Mesenchymal stem cell (in vitro differentiated cells and primary cell): ENCODE results near the gene CARD8.
"Not testable (repeated sequence)": the region's sequence is repeated elsewhere in the genome, so short reads cannot be mapped to it uniquely, and the experiment has no call there.

ENCODE experiments used
- DNase-seq: peaks from one replicate; pipeline ENCODE4 v3.0.0-alpha.2; 2013
- H2AFZ ChIP-seq: one replicate; pipeline ENCODE4 v1.6.1; 2013; ENCODE audit warnings: low read depth, mild to moderate bottlenecking, control low read depth, inconsistent platforms, low read length, moderate library complexity
- H2AK5ac ChIP-seq: 2 replicates; pipeline ENCODE4 v1.6.1; 2013; ENCODE audit warnings: low read length, moderate library complexity, mild to moderate bottlenecking, inconsistent platforms; ENCODE audit not compliant: severe bottlenecking
- H2BK120ac ChIP-seq: one replicate; pipeline ENCODE4 v1.6.1; 2013; ENCODE audit warnings: low read depth, mild to moderate bottlenecking, inconsistent platforms, low read length, moderate library complexity
- H2BK12ac ChIP-seq, 2 experiments: one replicate each; pipeline ENCODE4 v1.6.1; 2013; ENCODE audit warnings: inconsistent platforms in 2 of 2, low read length in 2 of 2, mild to moderate bottlenecking in 2 of 2, moderate library complexity in 2 of 2, control low read depth in 1 of 2
- H2BK15ac ChIP-seq: one replicate; pipeline ENCODE4 v1.6.1; 2013; ENCODE audit warnings: mild to moderate bottlenecking, low read depth, inconsistent platforms; ENCODE audit not compliant: poor library complexity, severe bottlenecking
- H2BK5ac ChIP-seq: 2 replicates; pipeline ENCODE4 v1.6.1; 2013; ENCODE audit warnings: low read depth, mild to moderate bottlenecking, low read length, control low read depth, inconsistent platforms; ENCODE audit not compliant: poor library complexity, severe bottlenecking
- H3K14ac ChIP-seq, 2 experiments: one replicate each; pipeline ENCODE4 v1.6.1; 2013; ENCODE audit warnings: inconsistent platforms in 2 of 2, low read length in 2 of 2, control low read depth in 1 of 2, mild to moderate bottlenecking in 1 of 2, moderate library complexity in 1 of 2
- H3K18ac ChIP-seq, 2 experiments: one replicate each; pipeline ENCODE4 v1.6.1; 2013; ENCODE audit warnings: inconsistent platforms in 2 of 2, low read length in 2 of 2, control low read depth in 1 of 2, low read depth in 1 of 2, mild to moderate bottlenecking in 1 of 2
- H3K23ac ChIP-seq, 2 experiments: one replicate each; pipeline ENCODE4 v1.6.1; 2013; ENCODE audit warnings: inconsistent platforms in 2 of 2, low read length in 2 of 2, mild to moderate bottlenecking in 2 of 2, moderate library complexity in 2 of 2, control low read depth in 1 of 2
- H3K27ac ChIP-seq: 2 replicates; pipeline ENCODE4 v1.5.1; 2013; ENCODE audit warnings: mild to moderate bottlenecking, moderate library complexity, low read length, control low read depth, inconsistent platforms; ENCODE audit not compliant: poor library complexity, severe bottlenecking
- H3K27me3 ChIP-seq, 2 experiments: 2 replicates each; pipeline versions ENCODE4 v1.6.1 to v1.7.0; 2013; ENCODE audit warnings: low read length in 2 of 2, mild to moderate bottlenecking in 2 of 2, moderate library complexity in 2 of 2, control low read depth in 1 of 2, inconsistent platforms in 1 of 2; ENCODE audit not compliant: control insufficient read depth in 1 of 2, insufficient read depth in 1 of 2
- H3K36me3 ChIP-seq, 2 experiments: 2 replicates each; pipeline versions ENCODE4 v1.6.1 to v1.7.0; 2013; ENCODE audit warnings: low read length in 2 of 2, control low read depth in 1 of 2, inconsistent platforms in 1 of 2, low read depth in 1 of 2, mild to moderate bottlenecking in 1 of 2; ENCODE audit not compliant: insufficient read depth in 2 of 2, control insufficient read depth in 1 of 2
- H3K4ac ChIP-seq, 2 experiments: one replicate each; pipeline ENCODE4 v1.6.1; 2013; ENCODE audit warnings: inconsistent platforms in 2 of 2, low read length in 2 of 2, mild to moderate bottlenecking in 2 of 2, moderate library complexity in 2 of 2, control low read depth in 1 of 2, low read depth in 1 of 2
- H3K4me1 ChIP-seq: 2 replicates; pipeline ENCODE4 v1.6.1; 2013; ENCODE audit warnings: low read depth, low read length, control low read depth; ENCODE audit not compliant: control insufficient read depth, insufficient read depth
- H3K4me2 ChIP-seq: 2 replicates; pipeline ENCODE4 v1.6.1; 2013; ENCODE audit warnings: low read length, mild to moderate bottlenecking, inconsistent platforms; ENCODE audit not compliant: poor library complexity, severe bottlenecking
- H3K4me3 ChIP-seq, 2 experiments: 2 replicates each; pipeline versions ENCODE4 v1.5.1 to v1.7.0; 2013; ENCODE audit warnings: low read length in 2 of 2, mild to moderate bottlenecking in 2 of 2, control low read depth in 1 of 2, low read depth in 1 of 2; ENCODE audit not compliant: insufficient read depth in 1 of 2
- H3K79me1 ChIP-seq: replicated peaks from 2 replicates; pipeline ENCODE4 v1.6.1; 2013; ENCODE audit warnings: mild to moderate bottlenecking, control low read depth, low read length, inconsistent platforms; ENCODE audit not compliant: poor library complexity, severe bottlenecking
- H3K9ac ChIP-seq: 2 replicates; pipeline ENCODE4 v1.7.0; 2013; ENCODE audit warnings: mild to moderate bottlenecking, low read length, moderate library complexity
- H3K9me3 ChIP-seq: 2 replicates; pipeline ENCODE4 v1.7.0; 2013; ENCODE audit warnings: mild to moderate bottlenecking, low read length; ENCODE audit not compliant: control insufficient read depth
- H4K8ac ChIP-seq: one replicate; pipeline ENCODE4 v1.6.1; 2013; ENCODE audit warnings: inconsistent platforms, mild to moderate bottlenecking, low read length, moderate library complexity
- H4K91ac ChIP-seq: one replicate; pipeline ENCODE4 v1.6.1; 2013; ENCODE audit warnings: mild to moderate bottlenecking, low read length, inconsistent platforms
- WGBS: methylation state at CpG from one replicate; pipeline ENCODE4 v1.1.7; 2013; ENCODE audit warnings: mixed read lengths; 5-methylcytosine and 5-hydroxymethylcytosine counted together

The CARD8 gene

DNA sequence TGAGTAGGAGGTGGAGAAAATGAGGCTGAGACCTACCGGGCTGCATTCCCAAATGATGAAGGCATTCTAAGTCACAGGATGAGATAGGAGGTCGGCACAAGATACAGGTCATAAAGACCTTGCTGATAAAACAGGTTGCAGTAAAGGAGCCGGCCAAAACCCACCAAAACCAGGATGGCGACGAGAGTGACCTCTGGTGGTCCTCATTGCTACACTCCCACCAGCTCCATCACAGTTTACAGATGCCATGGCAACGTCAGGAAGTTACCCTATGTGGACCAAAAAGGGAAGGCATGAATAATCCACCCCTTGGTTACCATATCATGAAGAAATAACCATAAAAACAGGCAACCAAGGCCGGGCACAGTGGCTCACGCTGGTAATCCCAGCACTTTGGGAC is 9.6 kb upstream of the CARD8 start:
- H2AFZ ChIP-seq, H3K4ac ChIP-seq, H3K9ac ChIP-seq, H2AK5ac ChIP-seq, H3K27ac ChIP-seq, H3K79me1 ChIP-seq, H3K4me1 ChIP-seq, DNase-seq, H3K4me3 ChIP-seq, H2BK15ac ChIP-seq, H3K36me3 ChIP-seq, H3K23ac ChIP-seq, H3K9me3 ChIP-seq, H2BK5ac ChIP-seq, H2BK12ac ChIP-seq, H4K91ac ChIP-seq, H4K8ac ChIP-seq, H2BK120ac ChIP-seq, H3K14ac ChIP-seq, H3K18ac ChIP-seq, H3K4me2 ChIP-seq: not testable (repeated sequence)
- H3K27me3 ChIP-seq, result peaks cover 10 to 17% of the 10 kb centered on the region in 2 experiments
- 51% methylated on average over 8 of the region's 8 CpGs for WGBS

DNA sequence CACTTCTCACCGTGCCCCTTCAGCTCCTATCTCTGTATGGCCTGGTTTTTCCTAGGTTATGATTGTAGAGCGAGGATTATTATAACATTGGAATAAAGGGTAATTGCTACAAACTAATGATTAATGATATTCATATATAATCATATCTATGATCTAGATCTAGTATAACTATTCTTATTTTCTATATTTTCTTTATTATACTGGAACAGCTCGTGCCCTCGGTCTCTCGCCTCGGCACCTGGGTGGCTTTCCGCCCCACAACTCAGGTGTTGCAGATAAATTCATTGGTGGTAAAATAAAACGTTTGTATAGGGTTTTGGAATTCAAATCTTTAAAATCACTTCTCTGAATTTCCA is 4.6 kb upstream of the CARD8 start:
- not testable (repeated sequence) for H3K36me3 ChIP-seq, H3K9me3 ChIP-seq
- 100% methylated on average over 2 of the region's 8 CpGs for WGBS

DNA sequence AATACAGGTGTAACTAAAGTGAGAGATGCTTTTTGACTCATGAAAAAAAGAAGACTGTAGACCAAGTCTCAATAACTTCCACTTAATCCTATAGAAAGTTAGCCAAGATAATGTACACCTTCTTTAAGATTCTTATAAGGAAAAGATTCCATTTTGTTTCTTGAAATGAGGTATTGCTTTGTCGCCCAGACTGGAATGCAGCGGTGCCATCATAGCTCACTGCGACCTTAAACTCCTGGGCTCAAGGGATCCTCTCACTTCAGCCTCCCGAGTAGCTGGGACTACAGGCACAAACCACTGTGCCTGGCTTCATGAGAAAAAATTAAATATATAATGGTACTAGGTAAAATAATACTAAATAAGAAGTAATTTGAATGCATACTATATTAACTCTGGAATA is 3.3 kb upstream of the CARD8 start:
- H3K27ac ChIP-seq, H2BK15ac ChIP-seq, H2BK12ac ChIP-seq, DNase-seq, H2BK120ac ChIP-seq, H4K8ac ChIP-seq, H3K4me2 ChIP-seq, H4K91ac ChIP-seq, H3K36me3 ChIP-seq, H3K79me1 ChIP-seq, H2AK5ac ChIP-seq, H3K18ac ChIP-seq, H3K27me3 ChIP-seq, H2AFZ ChIP-seq, H2BK5ac ChIP-seq, H3K14ac ChIP-seq, H3K9ac ChIP-seq, H3K4ac ChIP-seq, H3K23ac ChIP-seq, H3K9me3 ChIP-seq, H3K4me3 ChIP-seq, H3K4me1 ChIP-seq: not testable (repeated sequence)
- 68% methylated on average over 3 of the region's 4 CpGs for WGBS

More for the DNA sequence above, 4.6 kb upstream of the CARD8 start:
- H3K9ac ChIP-seq, H2BK15ac ChIP-seq, H2BK5ac ChIP-seq, H3K23ac ChIP-seq, H4K91ac ChIP-seq, DNase-seq, H2BK12ac ChIP-seq, H3K4ac ChIP-seq, H3K79me1 ChIP-seq, H3K4me2 ChIP-seq, H3K14ac ChIP-seq, H4K8ac ChIP-seq, H3K27ac ChIP-seq, H2AFZ ChIP-seq, H2BK120ac ChIP-seq, H3K18ac ChIP-seq, H2AK5ac ChIP-seq, H3K4me1 ChIP-seq: not testable (repeated sequence)
- H3K27me3 ChIP-seq, result peaks cover 10 to 17% of the 10 kb centered on the region in 2 experiments
- H3K4me3 ChIP-seq, result peak overlapping the region in 1 of 2 experiments; percentile 73

DNA sequence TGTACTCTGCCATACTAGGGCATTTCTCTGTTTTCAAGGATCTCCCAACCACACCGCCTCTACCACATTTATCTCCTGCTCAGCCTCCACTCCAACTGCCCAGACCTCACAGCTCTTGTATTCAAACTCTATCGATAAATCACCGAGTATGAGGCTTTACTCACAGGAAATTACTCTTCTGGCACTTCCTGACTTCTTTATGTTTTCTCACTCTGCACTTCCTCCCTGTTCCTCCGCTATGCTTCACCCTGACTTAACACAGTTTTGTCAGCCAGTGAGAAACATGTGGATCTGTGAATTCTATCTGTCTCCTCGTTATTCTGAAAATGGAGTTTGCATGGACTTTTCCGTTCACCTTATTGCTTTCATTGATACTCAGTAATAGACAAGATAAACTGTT is 2.6 kb upstream of the CARD8 start:
- DNase-seq, result peak; percentile 59
- no peak overlapping the region for H3K9ac ChIP-seq
- no peak overlapping the region for H4K8ac ChIP-seq
- H2BK12ac ChIP-seq, result no peak overlapping the region
- H3K4me2 ChIP-seq, result no peak overlapping the region
- H3K79me1 ChIP-seq, result peaks cover 3% of the 10 kb centered on the region
- no peak overlapping the region for H2BK120ac ChIP-seq
- no peak overlapping the region for H2BK5ac ChIP-seq
- WGBS, result 7% methylated on average over 4 of the region's 6 CpGs
- peaks cover 5% of the 10 kb centered on the region for H3K4me1 ChIP-seq
- no peak overlapping the region for H2AK5ac ChIP-seq
- H3K18ac ChIP-seq, result no peak overlapping the region
- no peak overlapping the region for H3K14ac ChIP-seq
- H3K4ac ChIP-seq, result no peak overlapping the region
- peak overlapping the region; percentile 35 for H3K27ac ChIP-seq
- no peaks in the 10 kb centered on the region for H3K36me3 ChIP-seq
- no peak overlapping the region for H2AFZ ChIP-seq
- H3K27me3 ChIP-seq, result peaks cover 0 to 5% of the 10 kb centered on the region in 2 experiments
- H2BK15ac ChIP-seq, result no peak overlapping the region
- no peak overlapping the region for H4K91ac ChIP-seq
- no peak overlapping the region for H3K23ac ChIP-seq
- H3K9me3 ChIP-seq, result no peaks in the 10 kb centered on the region
- H3K4me3 ChIP-seq, result no peak overlapping the region
